Right lobe of liver (tissue), 6 donors: Measurements from ENCODE around the gene DIAPH2. TPM values are rescaled to one million over a fixed set of nuclear protein-coding genes. Genes with fewer than 3 reads are reported as not detected.
A peak's percentile ranks its signal among the peaks of the same experiment; 100 is the strongest.

Experiments used
- ATAC-seq, 4 donors: fragments of 200-7000 bp; cut with Tn5 transposase; one replicate each; pipeline ENCODE4 v1.9.1; 2020; ENCODE audit warnings: mild to moderate bottlenecking in 4 of 4, moderate library complexity in 4 of 4
- DNase-seq, 3 donors: peaks; one replicate each; pipeline ENCODE4 v3.0.0-alpha.2; 2020
- H3K27ac ChIP-seq, 3 donors: fragments of 200-600 bp; one replicate each; pipeline ENCODE4 v1.8.0; 2022
- H3K27me3 ChIP-seq, 2 donors: fragments of 200-600 bp; one replicate each; pipeline ENCODE4 v1.8.0; 2022
- H3K36me3 ChIP-seq, 4 donors: fragments of 200-600 bp; sonication (generic) in 1 of 4; one replicate each; pipeline versions ENCODE4 v1.5.1 to v1.8.0; 2017 to 2022; ENCODE audit warnings: control low read depth in 1 of 4
- H3K4me1 ChIP-seq, 4 donors: fragments of 200-600 bp; sonication (generic) in 1 of 4; one replicate each; pipeline versions ENCODE4 v1.5.1 to v1.8.0; 2017 to 2022; ENCODE audit warnings: control low read depth in 1 of 4
- H3K4me3 ChIP-seq, 3 donors: fragments of 200-600 bp; one replicate each; pipeline ENCODE4 v1.8.0; 2022
- H3K9me3 ChIP-seq, 4 donors: fragments of 200-600 bp; sonication (generic) in 1 of 4; one replicate each; pipeline versions ENCODE4 v1.5.1 to v1.8.0; 2017 to 2022; ENCODE audit warnings: control low read depth in 1 of 4
- CTCF ChIP-seq, 4 donors: fragments of 200-600 bp in 3 of 4; fragments of 450-650 bp in 1 of 4; IDR thresholded peaks; one replicate each; pipeline versions ENCODE4 v1.5.1 to v1.8.0; 2016 to 2022; ENCODE audit warnings: antibody characterized with exemption in 4 of 4, mild to moderate bottlenecking in 2 of 4
- POLR2A ChIP-seq: fragments of 450-650 bp; IDR thresholded peaks from one replicate; pipeline ENCODE4 v1.6.1; 2017; ENCODE audit warnings: antibody characterized with exemption, mild to moderate bottlenecking
- WGBS: methylation state at CpG from one replicate; pipeline ENCODE4 v1.1.6; 2018; ENCODE audit warnings: low coverage, low lambda C conversion rate; ENCODE audit not compliant: insufficient coverage; ENCODE audit errors: missing lambda C conversion rate; 5-methylcytosine and 5-hydroxymethylcytosine counted together
- intact Hi-C, 2 donors: fragments of 100-400 bp; cut with DNase I; formaldehyde crosslinking; loops; one replicate each; pipeline versions ENCODE4 v1.11.2 to v1.14.1; 2022
- total RNA-seq, 6 experiments: library from RNA; depleted of rRNA in 2 of 6; stranded (reverse); fragments of >200 nt in 2 of 6; fragmentation: NEBNext Ultra II Directional in 3 of 6; extraction: Animal tissue kit (Norgen Biotek cat#: 25700) in 3 of 6; gene quantifications; one replicate each; pipeline versions ENCODE4 v1.1.0 to v1.2.4, GENCODE V29; 2016 to 2023
- donor health status: DM: no; HTN: yes; CAD: no.
- donor health status: DM: no; HTN: no; CAD: no.
- donor health status: DM: no; HTN: no; CAD: no.
- donor health status: DM: no; HTN: yes; CAD: no.
- donor health status: DM: no; HTN: yes; CAD: no.

DIAPH2 gene
- total RNA-seq, 6 experiments from 2014 or later = 10.6 to 20.0 (median 16.4) TPM

DNA sequence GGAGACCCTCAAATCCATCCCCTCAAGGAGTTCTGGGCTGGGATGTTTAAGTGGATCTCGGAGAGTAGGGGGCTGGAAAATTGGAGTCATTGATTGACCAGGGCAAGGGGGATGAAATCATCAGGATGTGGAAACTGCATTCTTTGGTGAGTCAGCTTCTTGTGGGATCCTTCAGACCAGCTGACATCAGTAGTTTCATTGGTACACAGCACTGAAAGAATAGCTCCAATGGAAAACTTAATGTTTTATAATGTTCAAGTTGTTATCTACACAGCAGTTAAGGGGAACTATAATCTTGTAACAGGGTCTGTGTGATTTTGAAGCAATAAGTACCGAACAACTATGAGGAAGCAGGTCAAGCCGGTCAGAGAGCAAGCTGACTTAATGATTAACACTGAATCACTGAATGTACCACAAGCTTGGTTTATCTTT lies 705.1 kb downstream of the DIAPH2 start:
- intact Hi-C loops = no loop called here
- Histone ChIP-seq H3K4me3 (no peak overlapping the region), H3K27me3 (no peaks in the 10 kb centered on the region), H3K27ac (no peak overlapping the region), H3K36me3 (no peaks in the 10 kb centered on the region), H3K9me3 (no peaks in the 10 kb centered on the region), H3K4me1 (no peaks in the 10 kb centered on the region)
- WGBS = 40% methylated on average over 3 of the region's 3 CpGs
- ATAC-seq (peak in 1 of 4 donors; percentile 38), DNase-seq (no peak)
- TF ChIP-seq CTCF (IDR thresholded peaks at IDR 0.05) (no peak), POLR2A (no peak)

- no peak overlapping the region for H3K4me3 ChIP-seq
- no peaks in the 10 kb centered on the region for H3K36me3 ChIP-seq
- no peaks in the 10 kb centered on the region for H3K4me1 ChIP-seq
- ATAC-seq (no peak), DNase-seq (no peak)
- H3K27ac ChIP-seq = no peak overlapping the region
- TF ChIP-seq CTCF (IDR thresholded peaks at IDR 0.05) (no peak), POLR2A (no peak)
- H3K9me3 ChIP-seq = no peaks in the 10 kb centered on the region
- no peaks in the 10 kb centered on the region for H3K27me3 ChIP-seq
- 51% methylated on average over 3 of the region's 3 CpGs for WGBS
- intact Hi-C loops = no loop called here
Measured at GRCh38 chrX:97397371-97397770, 712.7 kb downstream of the DIAPH2 start.

DNA sequence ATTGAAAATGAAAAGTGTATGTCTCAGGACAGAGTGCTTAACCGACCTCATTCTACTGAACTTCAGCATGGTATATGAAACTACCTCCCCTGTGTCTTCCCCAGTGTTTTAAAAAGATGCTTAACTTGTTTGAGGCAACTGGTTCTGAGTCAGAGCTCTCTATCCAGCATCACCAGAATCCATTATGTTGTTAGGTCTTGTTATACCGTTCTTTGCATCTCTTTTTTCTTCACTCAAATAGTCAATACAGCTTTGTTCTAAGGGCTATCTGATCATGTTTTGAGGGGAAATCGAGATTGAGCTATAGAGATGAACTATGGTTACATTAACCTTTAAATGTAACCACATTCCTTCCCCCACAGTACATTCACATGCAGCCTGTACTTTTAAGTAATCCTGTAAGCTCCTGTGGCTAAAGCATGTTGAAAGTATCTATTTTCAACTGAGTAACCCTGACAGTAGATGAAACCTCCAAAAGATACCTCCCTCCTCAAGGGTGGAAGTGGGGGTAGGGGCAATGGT lies 713.4 kb downstream of the DIAPH2 start:
- DNase-seq (no peak), ATAC-seq (no peak)
- intact Hi-C loops = no loop called here
- WGBS = 46% methylated on average over 3 of the region's 3 CpGs
- no peaks in the 10 kb centered on the region for H3K4me1 ChIP-seq
- no peak overlapping the region for H3K4me3 ChIP-seq
- H3K27ac ChIP-seq = no peak overlapping the region
- H3K27me3 ChIP-seq = no peaks in the 10 kb centered on the region
- H3K9me3 ChIP-seq = no peaks in the 10 kb centered on the region
- H3K36me3 ChIP-seq = no peaks in the 10 kb centered on the region
- no peak for TF ChIP-seq CTCF (IDR thresholded peaks at IDR 0.05)
- no peak for TF ChIP-seq POLR2A

GRCh38 chrX:97399400-97399799 lies 714.8 kb downstream of the DIAPH2 start:
- Histone ChIP-seq H3K9me3 (no peaks in the 10 kb centered on the region), H3K27ac (no peak overlapping the region), H3K4me3 (no peak overlapping the region), H3K36me3 (no peaks in the 10 kb centered on the region), H3K4me1 (no peaks in the 10 kb centered on the region), H3K27me3 (no peaks in the 10 kb centered on the region)
- DNase-seq (no peak), ATAC-seq (peak in 1 of 4 donors; percentile 52)
- intact Hi-C loops = no loop called here
- TF ChIP-seq CTCF (IDR thresholded peaks at IDR 0.05) = no peak
- no peak for TF ChIP-seq POLR2A
- WGBS = 30% methylated on average over 2 of the region's 2 CpGs

DNA sequence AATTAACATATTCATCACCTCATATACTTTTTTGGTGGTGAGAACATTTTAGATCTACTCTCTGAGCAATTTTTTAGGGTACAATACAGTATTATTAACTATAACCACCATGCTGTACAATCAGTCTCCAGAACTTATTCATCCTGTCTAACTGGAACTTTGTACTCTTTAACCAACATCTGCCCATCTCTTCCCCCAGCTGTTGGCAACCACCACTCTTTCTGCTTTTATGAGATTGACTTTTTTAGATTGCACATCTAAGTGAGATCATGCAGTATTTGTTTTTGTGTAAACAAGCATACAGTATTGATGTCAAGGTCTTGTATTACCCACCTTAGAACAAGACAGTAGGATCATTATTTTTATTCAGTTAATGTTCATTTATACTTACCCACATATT lies 715.9 kb downstream of the DIAPH2 start:
- no peak for DNase-seq
- ATAC-seq = peak in 3 of 4 donors; percentile 29 to 83 (median 83)
- Histone ChIP-seq H3K27ac (no peak overlapping the region), H3K9me3 (no peaks in the 10 kb centered on the region), H3K36me3 (no peaks in the 10 kb centered on the region), H3K4me1 (no peaks in the 10 kb centered on the region), H3K4me3 (no peak overlapping the region), H3K27me3 (no peaks in the 10 kb centered on the region)
- no peak for TF ChIP-seq POLR2A
- no peak for TF ChIP-seq CTCF (IDR thresholded peaks at IDR 0.05)
- intact Hi-C loops = no loop called here
